Ascending aorta (tissue), 2 donors: ENCODE results near the gene ABCD3. TPM values are rescaled to one million over a fixed set of nuclear protein-coding genes. Genes with fewer than 3 reads are reported as not detected.
A peak's percentile ranks its signal among the peaks of the same experiment; 100 is the strongest.

ENCODE experiments used
- DNase-seq, 2 donors: peaks; one replicate each; pipeline ENCODE4 v3.0.0-alpha.2; 2019; ENCODE audit warnings: low spot score in 2 of 2
- H3K27ac ChIP-seq, 2 donors: fragments of 200-600 bp; sonication (generic); one replicate each; pipeline ENCODE4 v1.5.1; 2016 to 2017; ENCODE audit warnings: mild to moderate bottlenecking in 1 of 2
- H3K27me3 ChIP-seq: fragments of 200-600 bp; sonication (generic); one replicate; pipeline ENCODE4 v1.5.1; 2017
- H3K36me3 ChIP-seq, 2 donors: fragments of 200-600 bp; sonication (generic); one replicate each; pipeline ENCODE4 v1.5.1; 2016
- H3K4me1 ChIP-seq, 2 donors: fragments of 200-600 bp; sonication (generic); one replicate each; pipeline ENCODE4 v1.5.1; 2016 to 2017; ENCODE audit warnings: mild to moderate bottlenecking in 1 of 2
- H3K4me3 ChIP-seq, 2 donors: fragments of 200-600 bp; sonication (generic); one replicate each; pipeline ENCODE4 v1.5.1; 2016 to 2017; ENCODE audit warnings: mild to moderate bottlenecking in 1 of 2
- H3K9me3 ChIP-seq, 2 donors: fragments of 200-600 bp; sonication (generic); one replicate each; pipeline ENCODE4 v1.5.1; 2016
- intact Hi-C: fragments of 100-400 bp; cut with DNase I; formaldehyde crosslinking; loops from one replicate; pipeline ENCODE4 v1.15.1; 2023
- total RNA-seq: library from RNA; depleted of rRNA; stranded (reverse); fragments of >200 nt; gene quantifications from one replicate; pipeline ENCODE4 v1.1.0, GENCODE V29; 2016
- TF ChIP-seq, protein P1 (sequence below), 3 experiments: fragments of 200-600 bp in 2 of 3; fragments of 450-650 bp in 1 of 3; sonication (generic) in 2 of 3; IDR thresholded peaks; one replicate each; pipeline ENCODE4 v1.5.1; 2016 to 2019; ENCODE audit warnings: antibody characterized with exemption in 3 of 3, mild to moderate bottlenecking in 1 of 3, moderate library complexity in 1 of 3

Gene ABCD3
- total RNA-seq, 1 donor from 2014 or later, result 8.8 TPM

DNA sequence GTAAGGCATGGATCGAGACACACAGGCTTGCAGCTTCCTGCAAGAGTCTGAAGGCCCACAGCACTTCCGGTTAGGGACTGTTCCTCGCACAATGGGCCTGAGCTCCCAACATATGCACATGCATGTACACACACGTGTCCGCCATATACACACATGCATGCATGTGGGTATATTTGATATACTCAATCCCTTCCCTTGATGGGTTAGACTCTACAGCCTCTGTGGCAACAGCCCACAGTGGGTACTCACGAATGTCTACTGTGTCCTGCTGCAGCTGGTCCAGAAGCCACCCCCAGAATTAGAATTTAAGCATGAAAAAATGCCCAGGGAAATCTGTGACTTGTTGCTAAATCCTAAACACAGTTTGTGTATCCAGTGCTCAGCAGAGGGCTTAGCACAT is 113.5 kb downstream of the ABCD3 start:
- H3K4me3 ChIP-seq, result no peak overlapping the region
- TF ChIP-seq, protein P1, sequence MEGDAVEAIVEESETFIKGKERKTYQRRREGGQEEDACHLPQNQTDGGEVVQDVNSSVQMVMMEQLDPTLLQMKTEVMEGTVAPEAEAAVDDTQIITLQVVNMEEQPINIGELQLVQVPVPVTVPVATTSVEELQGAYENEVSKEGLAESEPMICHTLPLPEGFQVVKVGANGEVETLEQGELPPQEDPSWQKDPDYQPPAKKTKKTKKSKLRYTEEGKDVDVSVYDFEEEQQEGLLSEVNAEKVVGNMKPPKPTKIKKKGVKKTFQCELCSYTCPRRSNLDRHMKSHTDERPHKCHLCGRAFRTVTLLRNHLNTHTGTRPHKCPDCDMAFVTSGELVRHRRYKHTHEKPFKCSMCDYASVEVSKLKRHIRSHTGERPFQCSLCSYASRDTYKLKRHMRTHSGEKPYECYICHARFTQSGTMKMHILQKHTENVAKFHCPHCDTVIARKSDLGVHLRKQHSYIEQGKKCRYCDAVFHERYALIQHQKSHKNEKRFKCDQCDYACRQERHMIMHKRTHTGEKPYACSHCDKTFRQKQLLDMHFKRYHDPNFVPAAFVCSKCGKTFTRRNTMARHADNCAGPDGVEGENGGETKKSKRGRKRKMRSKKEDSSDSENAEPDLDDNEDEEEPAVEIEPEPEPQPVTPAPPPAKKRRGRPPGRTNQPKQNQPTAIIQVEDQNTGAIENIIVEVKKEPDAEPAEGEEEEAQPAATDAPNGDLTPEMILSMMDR (IDR thresholded peaks at IDR 0.05), result no peak
- no peaks in the 10 kb centered on the region for H3K27me3 ChIP-seq
- intact Hi-C loops, result no loop called here
- DNase-seq, result no peak
- H3K9me3 ChIP-seq, result no peaks in the 10 kb centered on the region
- no peak overlapping the region for H3K27ac ChIP-seq
- peaks cover 28 to 46% of the 10 kb centered on the region in 2 donors for H3K36me3 ChIP-seq
- H3K4me1 ChIP-seq, result peaks cover 0 to 2% of the 10 kb centered on the region in 2 donors

DNA sequence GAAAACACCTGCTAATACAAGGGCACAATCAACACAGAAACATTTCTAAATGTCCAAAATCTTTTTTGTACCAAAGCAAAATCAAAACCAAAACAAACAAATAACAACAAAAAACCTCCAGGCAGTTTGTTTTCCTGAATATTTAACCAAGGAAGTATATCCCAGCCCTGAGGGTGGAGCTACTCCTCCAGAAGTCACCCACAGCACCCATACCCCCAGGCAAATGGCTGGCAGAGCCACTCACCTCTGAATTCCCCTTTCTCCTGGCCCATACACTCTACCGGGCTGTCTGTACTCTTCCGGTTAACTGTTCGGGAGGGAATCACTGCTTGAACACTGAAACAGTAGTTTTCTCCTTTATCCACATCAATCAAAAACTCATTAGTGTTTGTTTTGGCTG is 113.9 kb downstream of the ABCD3 start:
- Histone ChIP-seq H3K4me1 (peaks cover 0 to 2% of the 10 kb centered on the region in 2 donors), H3K4me3 (no peak overlapping the region), H3K27me3 (no peaks in the 10 kb centered on the region), H3K36me3 (peaks cover 28 to 46% of the 10 kb centered on the region in 2 donors), H3K9me3 (no peaks in the 10 kb centered on the region), H3K27ac (peak overlapping the region in 1 of 2 donors; percentile 20)
- intact Hi-C loops, result no loop called here
- DNase-seq, result no peak
- TF ChIP-seq, protein P1 (IDR thresholded peaks at IDR 0.05), result no peak

DNA sequence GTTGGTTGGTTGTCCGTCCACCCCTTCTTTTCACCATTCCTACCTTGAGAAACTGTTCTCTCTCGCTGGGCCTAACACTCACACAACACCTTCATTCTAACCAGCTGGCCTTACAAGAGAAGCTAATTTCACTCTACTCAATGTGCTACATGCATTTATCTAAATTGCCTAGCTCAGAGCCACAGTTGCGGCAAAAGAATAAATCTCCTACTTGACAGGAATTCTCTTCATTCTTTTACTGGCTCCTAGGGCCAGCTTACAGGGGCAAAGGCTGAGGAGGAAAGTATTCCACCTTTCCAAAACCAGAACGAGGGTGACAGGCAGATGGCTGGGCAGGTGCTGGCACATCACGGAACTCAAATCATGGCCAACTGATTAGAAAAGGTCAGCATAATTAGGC is 116.9 kb downstream of the ABCD3 start:
- Histone ChIP-seq H3K4me1 (no peaks in the 10 kb centered on the region), H3K36me3 (peaks cover 26 to 46% of the 10 kb centered on the region in 2 donors), H3K4me3 (no peak overlapping the region), H3K27ac (no peak overlapping the region), H3K9me3 (no peaks in the 10 kb centered on the region), H3K27me3 (no peaks in the 10 kb centered on the region)
- intact Hi-C loops, result no loop called here
- TF ChIP-seq, protein P1 (IDR thresholded peaks at IDR 0.05), result no peak
- DNase-seq, result no peak

DNA sequence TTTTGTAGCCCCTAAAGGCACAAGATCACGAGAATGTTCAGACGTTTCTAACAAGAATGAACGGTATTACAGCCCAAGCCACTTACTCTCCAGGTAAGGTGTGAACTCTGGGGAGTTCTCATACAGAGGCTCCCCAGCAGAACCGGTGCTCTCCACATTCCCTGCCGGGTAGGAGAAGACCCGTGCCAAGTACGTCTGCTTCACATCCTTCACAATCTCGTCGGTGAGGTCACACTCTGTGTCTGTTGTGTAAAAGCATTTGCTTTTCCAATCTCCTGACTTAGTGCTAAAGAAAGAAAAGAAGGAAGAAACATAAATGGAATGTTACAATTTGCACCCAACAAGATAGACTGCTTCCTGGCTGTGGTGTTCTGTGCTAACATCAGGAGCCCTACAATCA is 117.7 kb downstream of the ABCD3 start:
- peak overlapping the region in 1 of 2 donors; percentile 5 for H3K27ac ChIP-seq
- no peak overlapping the region for H3K4me3 ChIP-seq
- no peaks in the 10 kb centered on the region for H3K27me3 ChIP-seq
- H3K36me3 ChIP-seq, result peaks cover 21 to 46% of the 10 kb centered on the region in 2 donors
- peaks cover 0 to 1% of the 10 kb centered on the region in 2 donors for H3K4me1 ChIP-seq
- TF ChIP-seq, protein P1 (IDR thresholded peaks at IDR 0.05), result no peak
- intact Hi-C loops, result no loop called here
- no peak for DNase-seq
- no peaks in the 10 kb centered on the region for H3K9me3 ChIP-seq

DNA sequence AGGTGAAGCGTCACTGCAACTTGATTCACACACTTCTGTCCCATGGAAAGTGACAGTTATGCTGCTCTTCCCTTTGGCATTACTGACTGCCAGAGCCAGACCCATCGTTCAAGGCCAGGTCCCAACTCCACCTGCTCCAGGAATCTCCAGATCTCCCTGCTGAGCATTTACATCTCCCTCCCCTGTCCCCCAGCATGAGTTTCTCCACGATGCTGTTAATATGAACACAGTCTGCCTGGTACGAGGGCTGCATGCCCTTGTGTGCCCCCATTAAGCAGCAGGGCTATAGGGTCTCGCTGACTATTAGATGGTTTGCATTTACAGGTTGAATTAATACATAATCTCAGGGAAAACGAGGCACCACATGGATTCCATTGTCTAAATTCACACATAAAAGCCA is 119.1 kb downstream of the ABCD3 start:
- no peak for DNase-seq
- H3K27me3 ChIP-seq, result no peaks in the 10 kb centered on the region
- H3K9me3 ChIP-seq, result no peaks in the 10 kb centered on the region
- no peak overlapping the region for H3K27ac ChIP-seq
- intact Hi-C loops, result no loop called here
- peaks cover 0 to 5% of the 10 kb centered on the region in 2 donors for H3K4me1 ChIP-seq
- peak overlapping the region; percentile 18 to 100 for H3K4me3 ChIP-seq
- peaks cover 13 to 36% of the 10 kb centered on the region in 2 donors for H3K36me3 ChIP-seq
- TF ChIP-seq, protein P1 (IDR thresholded peaks at IDR 0.05), result no peak
